ENCODE results near the gene STON1. TPM values are rescaled to one million over a fixed set of nuclear protein-coding genes. Genes with fewer than 3 reads are reported as not detected.

STON1 gene
- total RNA-seq, 4 donors from 2014 or later: 21.4 to 39.2 (median 27.1) TPM

DNA sequence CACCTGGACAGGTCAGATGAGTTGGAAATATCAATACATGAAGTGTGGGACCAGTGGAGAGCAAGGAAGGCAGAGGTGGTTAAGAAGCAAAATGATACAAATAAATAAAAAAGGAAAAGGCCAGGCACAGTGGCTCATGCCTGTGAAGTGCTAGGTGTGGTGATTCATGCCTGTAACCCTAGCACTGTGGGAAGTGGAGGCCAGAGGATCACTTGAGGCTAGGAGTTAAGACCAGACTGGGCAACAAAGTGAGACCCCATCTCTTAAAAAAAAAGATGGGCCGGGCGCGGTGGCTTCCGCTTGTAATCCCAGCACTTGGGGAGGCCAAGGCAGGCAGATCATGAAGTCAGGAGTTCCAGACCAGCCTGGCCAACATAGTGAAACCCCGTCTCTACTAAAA is 2.9 kb downstream of the STON1 start:
- 96% methylated on average over 5 of the region's 5 CpGs; no CpG with 5 or more reads in 1 of the 2 donors for WGBS, 2 donors (ENCODE audit: low coverage in 1 of 2)
- no peak overlapping the region for H3K4me3 ChIP-seq
- in situ Hi-C loops (cut with MboI; ENCODE audit: low pct_ligation_motif_present in 1 of 4, low pct_unique_long_range_greater_than_20kb in 1 of 4, low sequenced_read_pairs in 3 of 4) (no loop called here), intact Hi-C loops (cut with DNase I; ENCODE audit: low total_unique reads) (loop anchor here (5.0 kb wide), 1 partner anchor 61 kb away; no protein-coding TSS in a partner anchor)
- H3K27ac ChIP-seq: peak overlapping the region in 3 of 4 donors; percentile 36 to 96 (median 84)
- peaks cover 11% of the 10 kb centered on the region for H3K27me3 ChIP-seq
- H3K9me3 ChIP-seq: no peaks in the 10 kb centered on the region
- TF ChIP-seq POLR2AphosphoS5 (IDR thresholded peaks at IDR 0.05): no peak
- no peak for TF ChIP-seq POLR2A (IDR thresholded peaks at IDR 0.05)
- no peak for TF ChIP-seq CTCF (IDR thresholded peaks at IDR 0.05)
- TF ChIP-seq EP300 (IDR thresholded peaks at IDR 0.05; ENCODE audit: low read depth): no peak
- H3K36me3 ChIP-seq: no peaks in the 10 kb centered on the region
- H3K4me1 ChIP-seq: peaks cover 0 to 17% (median 15%) of the 10 kb centered on the region in 4 donors
- DNase-seq: no peak

GRCh38 chr2:48534781-48535180 is 4.8 kb downstream of the STON1 start:
- no peaks in the 10 kb centered on the region for H3K9me3 ChIP-seq
- in situ Hi-C loops (cut with MboI; ENCODE audit: low pct_ligation_motif_present in 1 of 4, low pct_unique_long_range_greater_than_20kb in 1 of 4, low sequenced_read_pairs in 3 of 4) (no loop called here), intact Hi-C loops (cut with DNase I; ENCODE audit: low total_unique reads) (loop anchor here (5.0 kb wide), 1 partner anchor 62 kb away; no protein-coding TSS in a partner anchor)

GRCh38 chr2:48540237-48540935 is 10.4 kb downstream of the STON1 start:
- Histone ChIP-seq H3K9me3 (no peaks in the 10 kb centered on the region), H3K27me3 (no peaks in the 10 kb centered on the region), H3K4me1 (peaks cover 0 to 6% (median 0%) of the 10 kb centered on the region in 4 donors), H3K36me3 (no peaks in the 10 kb centered on the region), H3K27ac (no peak overlapping the region), H3K4me3 (no peak overlapping the region)
- 80 to 92% methylated on average over 2 to 7 of the region's 7 CpGs for WGBS, 2 donors (ENCODE audit: low coverage in 1 of 2)
- intact Hi-C loops (cut with DNase I; ENCODE audit: low total_unique reads): no loop called here
- in situ Hi-C loops (cut with MboI; ENCODE audit: low pct_ligation_motif_present in 1 of 4, low pct_unique_long_range_greater_than_20kb in 1 of 4, low sequenced_read_pairs in 3 of 4): no loop called here
- DNase-seq: no peak
- TF ChIP-seq POLR2AphosphoS5 (IDR thresholded peaks at IDR 0.05) (no peak), EP300 (IDR thresholded peaks at IDR 0.05; ENCODE audit: low read depth) (no peak), POLR2A (IDR thresholded peaks at IDR 0.05) (no peak), CTCF (IDR thresholded peaks at IDR 0.05) (no peak)

More at GRCh38 chr2:48534781-48535180, 4.8 kb downstream of the STON1 start:
- H3K36me3 ChIP-seq: no peaks in the 10 kb centered on the region
- 86 to 90% methylated on average over 3 to 5 of the region's 5 CpGs for WGBS, 2 donors (ENCODE audit: low coverage in 1 of 2)
- no peak overlapping the region for H3K27ac ChIP-seq
- no peak overlapping the region for H3K4me3 ChIP-seq
- H3K27me3 ChIP-seq: peaks cover 9% of the 10 kb centered on the region
- peaks cover 0 to 9% (median 5%) of the 10 kb centered on the region in 4 donors for H3K4me1 ChIP-seq
- TF ChIP-seq POLR2A (IDR thresholded peaks at IDR 0.05) (no peak), CTCF (IDR thresholded peaks at IDR 0.05) (no peak), POLR2AphosphoS5 (IDR thresholded peaks at IDR 0.05) (no peak), EP300 (IDR thresholded peaks at IDR 0.05; ENCODE audit: low read depth) (no peak)
- DNase-seq: no peak

DNA sequence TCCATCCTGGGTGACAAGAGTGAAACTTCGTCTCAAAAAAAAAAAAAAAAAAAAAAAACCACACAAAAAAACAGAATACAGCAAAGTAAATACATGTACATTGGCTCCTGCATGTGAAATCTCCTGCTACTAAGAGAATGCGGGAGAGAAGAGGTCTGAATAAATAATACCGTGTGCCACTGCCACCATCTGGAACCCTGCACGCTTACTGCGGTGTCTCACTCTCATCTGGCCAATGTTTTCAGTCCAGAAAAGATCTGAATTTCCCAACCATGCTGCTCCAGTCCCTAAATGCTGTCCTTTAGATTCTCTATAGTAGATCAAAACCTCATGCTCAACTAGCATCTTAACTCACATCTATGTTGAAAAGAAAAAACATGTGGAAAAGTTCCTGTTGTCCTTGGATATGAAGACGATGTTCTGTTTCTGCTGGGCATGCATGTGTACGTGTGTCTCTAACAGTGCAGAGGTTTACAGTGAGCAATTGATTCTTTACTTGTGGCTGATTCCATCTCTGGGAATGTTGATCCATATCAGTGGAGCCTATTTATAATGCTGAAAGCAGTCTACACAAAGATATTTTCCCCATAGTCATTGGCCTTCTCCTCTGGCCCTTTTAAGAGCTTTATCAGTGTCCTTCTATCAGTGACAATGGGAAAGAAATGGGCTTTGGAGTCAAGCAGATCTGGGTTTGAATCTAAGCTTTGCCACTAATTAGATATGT is 11.9 kb downstream of the STON1 start:
- no peak overlapping the region for H3K4me3 ChIP-seq
- peaks cover 0 to 6% (median 0%) of the 10 kb centered on the region in 4 donors for H3K4me1 ChIP-seq
- no peak for DNase-seq
- H3K27me3 ChIP-seq: no peaks in the 10 kb centered on the region
- no peaks in the 10 kb centered on the region for H3K9me3 ChIP-seq
- intact Hi-C loops (cut with DNase I; ENCODE audit: low total_unique reads) (no loop called here), in situ Hi-C loops (cut with MboI; ENCODE audit: low pct_ligation_motif_present in 1 of 4, low pct_unique_long_range_greater_than_20kb in 1 of 4, low sequenced_read_pairs in 3 of 4) (no loop called here)
- no peaks in the 10 kb centered on the region for H3K36me3 ChIP-seq
- TF ChIP-seq EP300 (IDR thresholded peaks at IDR 0.05; ENCODE audit: low read depth) (no peak), POLR2AphosphoS5 (IDR thresholded peaks at IDR 0.05) (no peak), POLR2A (IDR thresholded peaks at IDR 0.05) (no peak), CTCF (IDR thresholded peaks at IDR 0.05) (no peak)
- H3K27ac ChIP-seq: no peak overlapping the region
- 84 to 88% methylated on average over 6 to 7 of the region's 7 CpGs for WGBS, 2 donors (ENCODE audit: low coverage in 1 of 2)

All from transverse colon (tissue), 4 donors.